H9 (cell line): ENCODE results near the gene E2F4. TPM values are rescaled to one million over a fixed set of nuclear protein-coding genes. Genes with fewer than 3 reads are reported as not detected.

Experiments
- DNase-seq: peaks from one replicate; pipeline ENCODE4 v3.0.0-alpha.2; 2017
- H2AFZ ChIP-seq: one replicate; pipeline ENCODE4 v1.6.1; 2013; ENCODE audit warnings: mild to moderate bottlenecking, low read length, control low read depth, moderate library complexity
- H2AK5ac ChIP-seq: 2 replicates; pipeline ENCODE4 v1.6.1; 2013; ENCODE audit warnings: low read length, control low read depth, mixed read lengths; ENCODE audit not compliant: insufficient read length
- H2BK120ac ChIP-seq: one replicate; pipeline ENCODE4 v1.6.1; 2013; ENCODE audit warnings: low read depth, mild to moderate bottlenecking, low read length, control low read depth, inconsistent platforms; ENCODE audit not compliant: poor library complexity, severe bottlenecking
- H2BK12ac ChIP-seq: 2 replicates; pipeline ENCODE4 v1.6.1; 2013; ENCODE audit warnings: low read length, control low read depth, mixed read lengths, low read depth; ENCODE audit not compliant: insufficient read length
- H2BK15ac ChIP-seq: 2 replicates; pipeline ENCODE4 v1.6.1; 2013; ENCODE audit warnings: low read depth, low read length, control low read depth
- H2BK20ac ChIP-seq: one replicate; pipeline ENCODE4 v1.6.1; 2013; ENCODE audit warnings: low read depth, mild to moderate bottlenecking, low read length, control low read depth, inconsistent platforms; ENCODE audit not compliant: poor library complexity, severe bottlenecking
- H2BK5ac ChIP-seq: 2 replicates; pipeline ENCODE4 v1.6.1; 2013; ENCODE audit warnings: low read length, control low read depth, mixed read lengths; ENCODE audit not compliant: insufficient read length
- H3K14ac ChIP-seq: 2 replicates; pipeline ENCODE4 v1.6.1; 2013; ENCODE audit warnings: low read length, control low read depth; ENCODE audit not compliant: insufficient read depth
- H3K18ac ChIP-seq: 2 replicates; pipeline ENCODE4 v1.6.1; 2013; ENCODE audit warnings: low read depth, mild to moderate bottlenecking, mixed read lengths, low read length, control low read depth; ENCODE audit not compliant: insufficient read length
- H3K23ac ChIP-seq: 2 replicates; pipeline ENCODE4 v1.6.1; 2013; ENCODE audit warnings: low read length, control low read depth, mixed read lengths, low read depth; ENCODE audit not compliant: insufficient read length
- H3K23me2 ChIP-seq: 2 replicates; pipeline ENCODE4 v1.6.1; 2013; ENCODE audit warnings: low read depth, mild to moderate bottlenecking, mixed read lengths, low read length, control low read depth; ENCODE audit not compliant: insufficient read length, poor library complexity, severe bottlenecking
- H3K27ac ChIP-seq: 2 replicates; pipeline ENCODE4 v1.5.1; 2013; ENCODE audit warnings: low read length, control low read depth, mixed read lengths, low read depth; ENCODE audit not compliant: insufficient read length
- H3K27me3 ChIP-seq: 2 replicates; pipeline ENCODE4 v1.6.1; 2013; ENCODE audit warnings: low read length, control low read depth, inconsistent platforms; ENCODE audit not compliant: insufficient read depth
- H3K4ac ChIP-seq: 2 replicates; pipeline ENCODE4 v1.6.1; 2013; ENCODE audit warnings: low read depth, mild to moderate bottlenecking, control low read depth, inconsistent platforms, low read length, moderate library complexity
- H3K4me1 ChIP-seq: 2 replicates; pipeline ENCODE4 v1.6.1; 2013; ENCODE audit warnings: low read length, control low read depth, inconsistent platforms; ENCODE audit not compliant: insufficient read depth
- H3K4me2 ChIP-seq: 2 replicates; pipeline ENCODE4 v1.6.1; 2013; ENCODE audit warnings: low read length, control low read depth, mixed read lengths; ENCODE audit not compliant: insufficient read length, insufficient read depth
- H3K56ac ChIP-seq: 2 replicates; pipeline ENCODE4 v1.6.1; 2013; ENCODE audit warnings: low read depth, mild to moderate bottlenecking, mixed read lengths, low read length, control low read depth; ENCODE audit not compliant: insufficient read length
- H3K79me1 ChIP-seq: 2 replicates; pipeline ENCODE4 v1.6.1; 2013; ENCODE audit warnings: low read depth, mild to moderate bottlenecking, moderate library complexity, low read length, control low read depth, inconsistent platforms; ENCODE audit not compliant: insufficient read depth, poor library complexity, severe bottlenecking
- H3K79me2 ChIP-seq: 2 replicates; pipeline ENCODE4 v1.6.1; 2013; ENCODE audit warnings: low read length, control low read depth, inconsistent platforms; ENCODE audit not compliant: insufficient read depth
- H3K9ac ChIP-seq: 2 replicates; pipeline ENCODE4 v1.6.1; 2013; ENCODE audit warnings: low read length, control low read depth, mixed read lengths; ENCODE audit not compliant: insufficient read length; ENCODE audit errors: extremely low read depth
- H3K9me3 ChIP-seq: one replicate; pipeline ENCODE4 v1.6.1; 2013; ENCODE audit warnings: low read depth, low read length, inconsistent platforms; ENCODE audit not compliant: control insufficient read depth
- H3T11ph ChIP-seq: one replicate; pipeline ENCODE4 v1.6.1; 2013; ENCODE audit warnings: mild to moderate bottlenecking, low read length, control low read depth, inconsistent platforms
- H4K20me1 ChIP-seq: one replicate; pipeline ENCODE4 v1.6.1; 2013; ENCODE audit not compliant: control insufficient read depth, insufficient read length, insufficient read depth
- H4K5ac ChIP-seq: 2 replicates; pipeline ENCODE4 v1.6.1; 2013; ENCODE audit warnings: low read depth, mild to moderate bottlenecking, mixed read lengths, low read length, control low read depth; ENCODE audit not compliant: insufficient read length
- H4K8ac ChIP-seq: replicated peaks from 2 replicates; pipeline ENCODE4 v1.6.1; 2013; ENCODE audit warnings: low read length, control low read depth, mixed read lengths, low read depth; ENCODE audit not compliant: insufficient read length
- H4K91ac ChIP-seq: 2 replicates; pipeline ENCODE4 v1.6.1; 2013; ENCODE audit warnings: low read depth, mild to moderate bottlenecking, moderate library complexity, mixed read lengths, low read length, control low read depth; ENCODE audit not compliant: insufficient read length
- H3K27ac Mint-ChIP-seq, 3 experiments: 2 replicates in 2 of 3; 3 replicates in 1 of 3; pipeline ENCODE4 v1.8.0; 2020 to 2021; ENCODE audit warnings: mixed read lengths in 3 of 3, mild to moderate bottlenecking in 1 of 3, moderate library complexity in 1 of 3
- H3K27me3 Mint-ChIP-seq: 2 replicates; pipeline ENCODE4 v1.8.0; 2021; ENCODE audit warnings: low read depth, mild to moderate bottlenecking, moderate library complexity, mixed read lengths
- H3K36me3 Mint-ChIP-seq, 3 experiments: 2 replicates in 2 of 3; 3 replicates in 1 of 3; pipeline ENCODE4 v1.8.0; 2020 to 2021; ENCODE audit warnings: low read depth in 3 of 3, mixed read lengths in 3 of 3; ENCODE audit not compliant: insufficient read depth in 1 of 3
- H3K4me1 Mint-ChIP-seq, 2 experiments: 2 replicates each; pipeline ENCODE4 v1.8.0; 2020; ENCODE audit warnings: mixed read lengths in 2 of 2
- H3K4me3 Mint-ChIP-seq, 2 experiments: 2 replicates in 1 of 2; 3 replicates in 1 of 2; pipeline ENCODE4 v1.8.0; 2020 to 2021; ENCODE audit warnings: mild to moderate bottlenecking in 2 of 2, mixed read lengths in 2 of 2, moderate library complexity in 1 of 2
- H3K9me3 Mint-ChIP-seq, 2 experiments: 2 replicates in 1 of 2; 3 replicates in 1 of 2; pipeline ENCODE4 v1.8.0; 2020; ENCODE audit warnings: mild to moderate bottlenecking in 2 of 2, mixed read lengths in 2 of 2, moderate library complexity in 1 of 2
- WGBS: extraction: QIAGEN DNeasy Blood & Tissue Kit; methylation state at CpG from one replicate; pipeline ENCODE4 v1.1.7; 2013; ENCODE audit warnings: missing lambda C conversion rate, low lambda C conversion rate, mixed read lengths; ENCODE audit not compliant: insufficient read length; ENCODE audit errors: extremely low coverage; 5-methylcytosine and 5-hydroxymethylcytosine counted together
- total RNA-seq: library from RNA; stranded (reverse); gene quantifications from 2 replicates; pipeline ENCODE4 v1.2.1, GENCODE V29; 2021
- TF ChIP-seq, protein P1 (sequence below): fragments of 200-600 bp; sonication (generic); conservative IDR thresholded peaks from 3 replicates; pipeline ENCODE4 v1.8.0; 2021; ENCODE audit warnings: antibody characterized with exemption, mild to moderate bottlenecking

E2F4 gene
- total RNA-seq, 1 experiment from 2014 or later = 116 TPM

DNA sequence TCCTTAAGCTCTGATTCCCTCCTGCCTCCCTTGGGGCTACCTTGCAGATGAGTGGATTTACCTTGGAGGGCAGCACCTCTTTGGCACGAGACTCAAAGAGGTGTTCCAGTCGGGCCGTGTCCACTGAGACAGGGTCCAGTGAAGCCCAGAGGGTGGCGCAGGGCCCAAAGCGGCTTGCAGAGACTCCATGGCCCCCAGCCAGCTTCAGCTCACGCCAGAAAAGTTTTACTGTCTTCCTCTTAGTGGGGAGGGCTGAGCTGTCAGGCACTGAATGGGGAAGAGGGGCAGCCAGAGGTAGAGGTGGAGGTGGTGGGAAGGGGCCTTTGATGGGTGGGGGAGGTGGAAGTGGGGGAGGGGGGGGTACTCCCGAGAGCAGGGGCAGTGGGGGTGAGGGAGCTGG, 41.6 kb downstream of the E2F4 start:
- no peak overlapping the region for H3K4me2 ChIP-seq
- H2BK12ac ChIP-seq = no peak overlapping the region
- no peak overlapping the region for H4K8ac ChIP-seq
- no peak overlapping the region for H3K18ac ChIP-seq
- Mint-ChIP-seq H3K27ac (no peak overlapping the region), H3K4me3 (no peak overlapping the region), H3K27me3 (no peaks in the 10 kb centered on the region), H3K36me3 (peaks cover 34 to 83% (median 68%) of the 10 kb centered on the region in 3 experiments), H3K4me1 (peaks cover 0 to 10% of the 10 kb centered on the region in 2 experiments; a peak in 2 of 4 replicates), H3K9me3 (no peaks in the 10 kb centered on the region)
- H3K56ac ChIP-seq = no peak overlapping the region
- no peaks in the 10 kb centered on the region for H3K79me2 ChIP-seq
- H3K4me1 ChIP-seq = no peaks in the 10 kb centered on the region
- H4K5ac ChIP-seq = no peak overlapping the region
- no peak overlapping the region for H4K91ac ChIP-seq
- no peak overlapping the region for H3K23ac ChIP-seq
- DNase-seq = no peak
- no peaks in the 10 kb centered on the region for H3K9me3 ChIP-seq
- TF ChIP-seq, protein P1, sequence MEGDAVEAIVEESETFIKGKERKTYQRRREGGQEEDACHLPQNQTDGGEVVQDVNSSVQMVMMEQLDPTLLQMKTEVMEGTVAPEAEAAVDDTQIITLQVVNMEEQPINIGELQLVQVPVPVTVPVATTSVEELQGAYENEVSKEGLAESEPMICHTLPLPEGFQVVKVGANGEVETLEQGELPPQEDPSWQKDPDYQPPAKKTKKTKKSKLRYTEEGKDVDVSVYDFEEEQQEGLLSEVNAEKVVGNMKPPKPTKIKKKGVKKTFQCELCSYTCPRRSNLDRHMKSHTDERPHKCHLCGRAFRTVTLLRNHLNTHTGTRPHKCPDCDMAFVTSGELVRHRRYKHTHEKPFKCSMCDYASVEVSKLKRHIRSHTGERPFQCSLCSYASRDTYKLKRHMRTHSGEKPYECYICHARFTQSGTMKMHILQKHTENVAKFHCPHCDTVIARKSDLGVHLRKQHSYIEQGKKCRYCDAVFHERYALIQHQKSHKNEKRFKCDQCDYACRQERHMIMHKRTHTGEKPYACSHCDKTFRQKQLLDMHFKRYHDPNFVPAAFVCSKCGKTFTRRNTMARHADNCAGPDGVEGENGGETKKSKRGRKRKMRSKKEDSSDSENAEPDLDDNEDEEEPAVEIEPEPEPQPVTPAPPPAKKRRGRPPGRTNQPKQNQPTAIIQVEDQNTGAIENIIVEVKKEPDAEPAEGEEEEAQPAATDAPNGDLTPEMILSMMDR = no peak
- H3K9ac ChIP-seq = no peak overlapping the region
- no peak overlapping the region for H2BK5ac ChIP-seq
- no peak overlapping the region for H2BK15ac ChIP-seq
- no CpG with 5 or more reads among the region's 7 CpGs for WGBS
- H3K79me1 ChIP-seq = no peaks in the 10 kb centered on the region
- no peak overlapping the region for H2BK20ac ChIP-seq
- H3K23me2 ChIP-seq = no peaks in the 10 kb centered on the region
- H3K14ac ChIP-seq = no peak overlapping the region
- H4K20me1 ChIP-seq = no peaks in the 10 kb centered on the region
- no peak overlapping the region for H2BK120ac ChIP-seq
- H3K4ac ChIP-seq = no peak overlapping the region
- no peak overlapping the region for H2AK5ac ChIP-seq
- H3K27ac ChIP-seq = no peak overlapping the region
- H3K27me3 ChIP-seq = no peaks in the 10 kb centered on the region
- H2AFZ ChIP-seq = no peak overlapping the region
- H3T11ph ChIP-seq = no peak overlapping the region
